ENCODE measurements around the gene LILRA5. TPM values are rescaled to one million over a fixed set of nuclear protein-coding genes. Genes with fewer than 3 reads are reported as not detected.
"Not testable (repeated sequence)": the region's sequence is repeated elsewhere in the genome, so short reads cannot be mapped to it uniquely, and the experiment has no call there.

The LILRA5 gene
- total RNA-seq, 1 donor from 2014 or later, result 0.78 TPM

- DNase-seq, result no peak
Measured at GRCh38 chr19:54273821-54274220, 39.1 kb downstream of the LILRA5 start.

- not testable (repeated sequence) for DNase-seq
Measured at GRCh38 chr19:54272181-54272580, 40.8 kb downstream of the LILRA5 start.

GRCh38 chr19:54271587-54271986, 41.4 kb downstream of the LILRA5 start:
- not testable (repeated sequence) for DNase-seq

GRCh38 chr19:54271106-54271505, 41.9 kb downstream of the LILRA5 start:
- no peak for DNase-seq

GRCh38 chr19:54268936-54269335, 44.0 kb downstream of the LILRA5 start:
- no peak for DNase-seq

GRCh38 chr19:54266133-54266532, 46.8 kb downstream of the LILRA5 start:
- no peak for DNase-seq

GRCh38 chr19:54262470-54262869, 50.5 kb downstream of the LILRA5 start:
- no peak for DNase-seq

- no peak for DNase-seq
Measured at GRCh38 chr19:54262066-54262465, 50.9 kb downstream of the LILRA5 start.

GRCh38 chr19:54257116-54257480, 55.9 kb downstream of the LILRA5 start, which contains the start of gene LILRB5:
Gene LILRB5 (minus strand): TSS chr19:54257273. CDS start chr19:54257193, 80 bp downstream.
- DNase-seq, result no peak

Small RNAs within 50 kb of the gene (small RNA-seq; reads per million reads assigned to genes)
- gene AC245884.12, result not detected
- not detected for gene MIR4752
- gene RNU6-1307P, result not detected

Other genes starting within 250 kb of the LILRA5 start
- gene VSTM1, start 249.3 kb downstream of the LILRA5 start, total RNA-seq, result not detected
- not detected for gene TARM1, start 231.8 kb downstream of the LILRA5 start, total RNA-seq
- 0.47 TPM for gene OSCAR, start 212.4 kb downstream of the LILRA5 start, total RNA-seq
- 10.8 TPM for gene NDUFA3, start 210.3 kb downstream of the LILRA5 start, total RNA-seq
- 5.8 TPM for gene TFPT, start 197.5 kb downstream of the LILRA5 start, total RNA-seq
- 24.0 TPM for gene PRPF31, start 197.4 kb downstream of the LILRA5 start, total RNA-seq
- 4.4 TPM for gene CNOT3, start 175.4 kb downstream of the LILRA5 start, total RNA-seq
- 4.2 TPM for gene LENG1, start 153.4 kb downstream of the LILRA5 start, total RNA-seq
- not detected for gene TMC4, start 140.0 kb downstream of the LILRA5 start, total RNA-seq
- gene MBOAT7, start 123.6 kb downstream of the LILRA5 start, total RNA-seq, result 19.2 TPM
- 34.2 TPM for gene TSEN34, start 121.9 kb downstream of the LILRA5 start, total RNA-seq
- 1,641 TPM for gene RPS9, start 112.3 kb downstream of the LILRA5 start, total RNA-seq
- gene LILRB3, start 90.2 kb downstream of the LILRA5 start, total RNA-seq, result not detected
- gene LILRA6, start 70.4 kb downstream of the LILRA5 start, total RNA-seq, result not detected
- gene LILRB5, start 55.9 kb downstream of the LILRA5 start, total RNA-seq, result 0.16 TPM
- not detected for gene LILRB2, start 32.1 kb downstream of the LILRA5 start, total RNA-seq
- gene LILRA4, start 26.0 kb upstream of the LILRA5 start, total RNA-seq, result 0.16 TPM
- gene LAIR1, start 51.8 kb upstream of the LILRA5 start, total RNA-seq, result 1.1 TPM
- gene TTYH1, start 102.3 kb upstream of the LILRA5 start, total RNA-seq, result 74.7 TPM
- 14.5 TPM for gene LENG8, start 136.0 kb upstream of the LILRA5 start, total RNA-seq
- gene LENG9, start 150.6 kb upstream of the LILRA5 start, total RNA-seq, result 5.9 TPM
- 1.2 TPM for gene CDC42EP5, start 160.1 kb upstream of the LILRA5 start, total RNA-seq
- gene LAIR2, start 189.7 kb upstream of the LILRA5 start, total RNA-seq, result not detected

Measured in occipital lobe (tissue), 3 donors.